Measurements from ENCODE around the gene MEIS1.

DNA sequence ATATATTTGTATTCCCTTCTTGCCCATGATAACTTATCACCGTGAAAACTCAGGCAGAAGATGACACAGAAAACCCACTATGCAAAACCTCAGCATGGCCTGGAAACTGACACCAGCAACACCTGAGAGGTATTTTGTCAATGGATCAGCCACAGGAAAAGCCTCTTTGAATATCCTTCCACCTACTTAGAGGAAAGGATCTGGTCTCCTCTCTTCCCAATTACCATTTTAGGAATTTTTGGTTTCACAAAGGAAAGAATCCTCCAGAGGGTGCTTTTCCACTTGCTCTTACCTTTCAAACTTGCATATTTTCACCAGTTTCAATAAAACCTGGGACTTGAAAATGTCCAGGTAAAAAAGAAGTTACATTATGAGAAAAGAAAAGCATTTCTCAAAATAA is 20.0 kb upstream of the MEIS1 start:
- TF ChIP-seq, protein P1, sequence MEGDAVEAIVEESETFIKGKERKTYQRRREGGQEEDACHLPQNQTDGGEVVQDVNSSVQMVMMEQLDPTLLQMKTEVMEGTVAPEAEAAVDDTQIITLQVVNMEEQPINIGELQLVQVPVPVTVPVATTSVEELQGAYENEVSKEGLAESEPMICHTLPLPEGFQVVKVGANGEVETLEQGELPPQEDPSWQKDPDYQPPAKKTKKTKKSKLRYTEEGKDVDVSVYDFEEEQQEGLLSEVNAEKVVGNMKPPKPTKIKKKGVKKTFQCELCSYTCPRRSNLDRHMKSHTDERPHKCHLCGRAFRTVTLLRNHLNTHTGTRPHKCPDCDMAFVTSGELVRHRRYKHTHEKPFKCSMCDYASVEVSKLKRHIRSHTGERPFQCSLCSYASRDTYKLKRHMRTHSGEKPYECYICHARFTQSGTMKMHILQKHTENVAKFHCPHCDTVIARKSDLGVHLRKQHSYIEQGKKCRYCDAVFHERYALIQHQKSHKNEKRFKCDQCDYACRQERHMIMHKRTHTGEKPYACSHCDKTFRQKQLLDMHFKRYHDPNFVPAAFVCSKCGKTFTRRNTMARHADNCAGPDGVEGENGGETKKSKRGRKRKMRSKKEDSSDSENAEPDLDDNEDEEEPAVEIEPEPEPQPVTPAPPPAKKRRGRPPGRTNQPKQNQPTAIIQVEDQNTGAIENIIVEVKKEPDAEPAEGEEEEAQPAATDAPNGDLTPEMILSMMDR (conservative IDR thresholded peaks at IDR 0.05; ENCODE audit: low read depth in 2 of 2): no peak
- TF ChIP-seq EZH2 (IDR thresholded peaks at IDR 0.05; ENCODE audit: low read depth, unreplicated experiment): no peak
- no peak for TF ChIP-seq POLR2AphosphoS5 (IDR thresholded peaks at IDR 0.05; ENCODE audit: low read depth)
- TF ChIP-seq CREB1 (CRISPR knock-in tag; IDR thresholded peaks at IDR 0.05; ENCODE audit: low read depth): no peak
- TF ChIP-seq, protein P2, sequence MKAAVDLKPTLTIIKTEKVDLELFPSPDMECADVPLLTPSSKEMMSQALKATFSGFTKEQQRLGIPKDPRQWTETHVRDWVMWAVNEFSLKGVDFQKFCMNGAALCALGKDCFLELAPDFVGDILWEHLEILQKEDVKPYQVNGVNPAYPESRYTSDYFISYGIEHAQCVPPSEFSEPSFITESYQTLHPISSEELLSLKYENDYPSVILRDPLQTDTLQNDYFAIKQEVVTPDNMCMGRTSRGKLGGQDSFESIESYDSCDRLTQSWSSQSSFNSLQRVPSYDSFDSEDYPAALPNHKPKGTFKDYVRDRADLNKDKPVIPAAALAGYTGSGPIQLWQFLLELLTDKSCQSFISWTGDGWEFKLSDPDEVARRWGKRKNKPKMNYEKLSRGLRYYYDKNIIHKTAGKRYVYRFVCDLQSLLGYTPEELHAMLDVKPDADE (IDR thresholded peaks at IDR 0.05): no peak
- TF ChIP-seq EZH2phosphoT487 (IDR thresholded peaks at IDR 0.05; ENCODE audit: unreplicated experiment): no peak
- no peak for TF ChIP-seq ZNF114 (CRISPR knock-in tag; IDR thresholded peaks at IDR 0.05)
- TF ChIP-seq JUNB (IDR thresholded peaks at IDR 0.05; ENCODE audit: unreplicated experiment): no peak
- TF ChIP-seq REST (IDR thresholded peaks at IDR 0.05; ENCODE audit: unreplicated experiment): no peak
- TF ChIP-seq, protein P3, sequence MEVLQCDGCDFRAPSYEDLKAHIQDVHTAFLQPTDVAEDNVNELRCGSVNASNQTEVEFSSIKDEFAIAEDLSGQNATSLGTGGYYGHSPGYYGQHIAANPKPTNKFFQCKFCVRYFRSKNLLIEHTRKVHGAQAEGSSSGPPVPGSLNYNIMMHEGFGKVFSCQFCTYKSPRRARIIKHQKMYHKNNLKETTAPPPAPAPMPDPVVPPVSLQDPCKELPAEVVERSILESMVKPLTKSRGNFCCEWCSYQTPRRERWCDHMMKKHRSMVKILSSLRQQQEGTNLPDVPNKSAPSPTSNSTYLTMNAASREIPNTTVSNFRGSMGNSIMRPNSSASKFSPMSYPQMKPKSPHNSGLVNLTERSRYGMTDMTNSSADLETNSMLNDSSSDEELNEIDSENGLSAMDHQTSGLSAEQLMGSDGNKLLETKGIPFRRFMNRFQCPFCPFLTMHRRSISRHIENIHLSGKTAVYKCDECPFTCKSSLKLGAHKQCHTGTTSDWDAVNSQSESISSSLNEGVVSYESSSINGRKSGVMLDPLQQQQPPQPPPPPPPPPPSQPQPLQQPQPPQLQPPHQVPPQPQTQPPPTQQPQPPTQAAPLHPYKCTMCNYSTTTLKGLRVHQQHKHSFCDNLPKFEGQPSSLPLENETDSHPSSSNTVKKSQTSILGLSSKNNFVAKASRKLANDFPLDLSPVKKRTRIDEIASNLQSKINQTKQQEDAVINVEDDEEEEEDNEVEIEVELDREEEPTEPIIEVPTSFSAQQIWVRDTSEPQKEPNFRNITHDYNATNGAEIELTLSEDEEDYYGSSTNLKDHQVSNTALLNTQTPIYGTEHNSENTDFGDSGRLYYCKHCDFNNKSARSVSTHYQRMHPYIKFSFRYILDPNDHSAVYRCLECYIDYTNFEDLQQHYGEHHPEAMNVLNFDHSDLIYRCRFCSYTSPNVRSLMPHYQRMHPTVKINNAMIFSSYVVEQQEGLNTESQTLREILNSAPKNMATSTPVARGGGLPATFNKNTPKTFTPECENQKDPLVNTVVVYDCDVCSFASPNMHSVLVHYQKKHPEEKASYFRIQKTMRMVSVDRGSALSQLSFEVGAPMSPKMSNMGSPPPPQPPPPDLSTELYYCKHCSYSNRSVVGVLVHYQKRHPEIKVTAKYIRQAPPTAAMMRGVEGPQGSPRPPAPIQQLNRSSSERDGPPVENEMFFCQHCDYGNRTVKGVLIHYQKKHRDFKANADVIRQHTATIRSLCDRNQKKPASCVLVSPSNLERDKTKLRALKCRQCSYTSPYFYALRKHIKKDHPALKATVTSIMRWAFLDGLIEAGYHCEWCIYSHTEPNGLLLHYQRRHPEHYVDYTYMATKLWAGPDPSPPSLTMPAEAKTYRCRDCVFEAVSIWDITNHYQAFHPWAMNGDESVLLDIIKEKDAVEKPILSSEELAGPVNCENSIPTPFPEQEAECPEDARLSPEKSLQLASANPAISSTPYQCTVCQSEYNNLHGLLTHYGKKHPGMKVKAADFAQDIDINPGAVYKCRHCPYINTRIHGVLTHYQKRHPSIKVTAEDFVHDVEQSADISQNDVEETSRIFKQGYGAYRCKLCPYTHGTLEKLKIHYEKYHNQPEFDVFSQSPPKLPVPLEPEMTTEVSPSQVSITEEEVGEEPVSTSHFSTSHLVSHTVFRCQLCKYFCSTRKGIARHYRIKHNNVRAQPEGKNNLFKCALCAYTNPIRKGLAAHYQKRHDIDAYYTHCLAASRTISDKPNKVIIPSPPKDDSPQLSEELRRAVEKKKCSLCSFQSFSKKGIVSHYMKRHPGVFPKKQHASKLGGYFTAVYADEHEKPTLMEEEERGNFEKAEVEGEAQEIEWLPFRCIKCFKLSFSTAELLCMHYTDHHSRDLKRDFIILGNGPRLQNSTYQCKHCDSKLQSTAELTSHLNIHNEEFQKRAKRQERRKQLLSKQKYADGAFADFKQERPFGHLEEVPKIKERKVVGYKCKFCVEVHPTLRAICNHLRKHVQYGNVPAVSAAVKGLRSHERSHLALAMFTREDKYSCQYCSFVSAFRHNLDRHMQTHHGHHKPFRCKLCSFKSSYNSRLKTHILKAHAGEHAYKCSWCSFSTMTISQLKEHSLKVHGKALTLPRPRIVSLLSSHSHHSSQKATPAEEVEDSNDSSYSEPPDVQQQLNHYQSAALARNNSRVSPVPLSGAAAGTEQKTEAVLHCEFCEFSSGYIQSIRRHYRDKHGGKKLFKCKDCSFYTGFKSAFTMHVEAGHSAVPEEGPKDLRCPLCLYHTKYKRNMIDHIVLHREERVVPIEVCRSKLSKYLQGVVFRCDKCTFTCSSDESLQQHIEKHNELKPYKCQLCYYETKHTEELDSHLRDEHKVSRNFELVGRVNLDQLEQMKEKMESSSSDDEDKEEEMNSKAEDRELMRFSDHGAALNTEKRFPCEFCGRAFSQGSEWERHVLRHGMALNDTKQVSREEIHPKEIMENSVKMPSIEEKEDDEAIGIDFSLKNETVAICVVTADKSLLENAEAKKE (CRISPR knock-in tag; IDR thresholded peaks at IDR 0.05): no peak
- no peak for TF ChIP-seq ZNF331 (CRISPR knock-in tag; IDR thresholded peaks at IDR 0.05; ENCODE audit: low read depth)
- no peak for TF ChIP-seq NANOG (IDR thresholded peaks at IDR 0.05; ENCODE audit: borderline replicate concordance)
